ENCODE measurements around the gene MYG1. TPM values are rescaled to one million over a fixed set of nuclear protein-coding genes. Genes with fewer than 3 reads are reported as not detected.

MYG1 gene
- polyA plus RNA-seq, 1 donor = 37.2 TPM

Other genes starting within 250 kb of the MYG1 start
- 97.9 TPM for gene TNS2, start 249.6 kb upstream of the MYG1 start, polyA plus RNA-seq (ENCODE audit: insufficient read length)
- 18.4 TPM for gene SPRYD3, start 220.3 kb upstream of the MYG1 start, polyA plus RNA-seq (ENCODE audit: insufficient read length)
- 59.2 TPM for gene IGFBP6, start 202.0 kb upstream of the MYG1 start, polyA plus RNA-seq (ENCODE audit: insufficient read length)
- 0.11 TPM for gene SOAT2, start 196.2 kb upstream of the MYG1 start, polyA plus RNA-seq (ENCODE audit: insufficient read length)
- gene ZNF740, start 119.0 kb upstream of the MYG1 start, polyA plus RNA-seq (ENCODE audit: insufficient read length) = 27.9 TPM
- gene CSAD, start 118.8 kb upstream of the MYG1 start, polyA plus RNA-seq (ENCODE audit: insufficient read length) = 54.5 TPM
- 1.2 TPM for gene ITGB7, start 92.4 kb upstream of the MYG1 start, polyA plus RNA-seq (ENCODE audit: insufficient read length)
- 22.5 TPM for gene RARG, start 67.5 kb upstream of the MYG1 start, polyA plus RNA-seq (ENCODE audit: insufficient read length)
- 4.3 TPM for gene ESPL1, start 31.4 kb upstream of the MYG1 start, polyA plus RNA-seq (ENCODE audit: insufficient read length)
- 497 TPM for gene PFDN5, start 4.2 kb upstream of the MYG1 start, polyA plus RNA-seq (ENCODE audit: insufficient read length)
- gene AAAS, start 21.9 kb downstream of the MYG1 start, polyA plus RNA-seq (ENCODE audit: insufficient read length) = 52.4 TPM
- 0.15 TPM for gene SP7, start 36.7 kb downstream of the MYG1 start, polyA plus RNA-seq (ENCODE audit: insufficient read length)
- 37.2 TPM for gene SP1, start 80.5 kb downstream of the MYG1 start, polyA plus RNA-seq (ENCODE audit: insufficient read length)
- gene AMHR2, start 124.2 kb downstream of the MYG1 start, polyA plus RNA-seq (ENCODE audit: insufficient read length) = 0.09 TPM
- gene PRR13, start 142.0 kb downstream of the MYG1 start, polyA plus RNA-seq (ENCODE audit: insufficient read length) = 41.6 TPM
- 550 TPM for gene PCBP2, start 152.4 kb downstream of the MYG1 start, polyA plus RNA-seq (ENCODE audit: insufficient read length)
- gene MAP3K12, start 199.8 kb downstream of the MYG1 start, polyA plus RNA-seq (ENCODE audit: insufficient read length) = 14.3 TPM
- 20.9 TPM for gene TARBP2, start 201.6 kb downstream of the MYG1 start, polyA plus RNA-seq (ENCODE audit: insufficient read length)
- gene NPFF, start 207.8 kb downstream of the MYG1 start, polyA plus RNA-seq (ENCODE audit: insufficient read length) = not detected